Thymus (tissue), 11 donors: ENCODE results near the gene SERINC5. TPM values are rescaled to one million over a fixed set of nuclear protein-coding genes. Genes with fewer than 3 reads are reported as not detected.
"Not testable (repeated sequence)": the region's sequence is repeated elsewhere in the genome, so short reads cannot be mapped to it uniquely, and the experiment has no call there.

Experiments
- DNase-seq, 9 donors: peaks; one replicate each; pipeline ENCODE4 v3.0.0-alpha.2; 2013; ENCODE audit warnings: low spot score in 9 of 9, low read depth in 6 of 9, missing footprints in 1 of 9
- H3K27ac ChIP-seq, 2 donors: one replicate each; pipeline ENCODE4 v1.5.1; 2013; ENCODE audit warnings: control low read depth in 1 of 2, low read depth in 1 of 2, low read length in 1 of 2, mild to moderate bottlenecking in 1 of 2, moderate library complexity in 1 of 2
- H3K27me3 ChIP-seq, 2 donors: one replicate each; pipeline ENCODE4 v1.5.1; 2013; ENCODE audit warnings: low read length in 1 of 2; ENCODE audit not compliant: control insufficient read depth in 2 of 2, insufficient read depth in 1 of 2
- H3K36me3 ChIP-seq, 2 donors: one replicate each; pipeline ENCODE4 v1.5.1; 2013; ENCODE audit warnings: low read length in 1 of 2, mild to moderate bottlenecking in 1 of 2, moderate library complexity in 1 of 2; ENCODE audit not compliant: control insufficient read depth in 2 of 2, insufficient read depth in 2 of 2
- H3K4me1 ChIP-seq, 2 donors: one replicate each; pipeline ENCODE4 v1.5.1; 2013; ENCODE audit warnings: low read length in 2 of 2; ENCODE audit not compliant: control insufficient read depth in 2 of 2, insufficient read depth in 2 of 2
- H3K4me3 ChIP-seq, 2 donors: one replicate each; pipeline ENCODE4 v1.5.1; 2013; ENCODE audit warnings: low read length in 2 of 2, control low read depth in 1 of 2, mild to moderate bottlenecking in 1 of 2
- H3K9me3 ChIP-seq, 2 donors: one replicate each; pipeline ENCODE4 v1.5.1; 2013; ENCODE audit warnings: low read length in 1 of 2, mild to moderate bottlenecking in 1 of 2; ENCODE audit not compliant: control insufficient read depth in 2 of 2, insufficient read depth in 1 of 2
- WGBS: extraction: QIAGEN DNeasy Blood & Tissue Kit; methylation state at CpG from one replicate; pipeline ENCODE4 v1.1.7; 2013; 5-methylcytosine and 5-hydroxymethylcytosine counted together
- polyA plus RNA-seq: library from polyadenylated mRNA; stranded (reverse); fragments of 200-250 nt; gene quantifications from one replicate; pipeline ENCODE4 v1.2.3, GENCODE V29; 2013
- total RNA-seq: library from RNA; stranded (reverse); fragments of 120-200 nt; gene quantifications from one replicate; pipeline ENCODE4 v1.2.4, GENCODE V29; 2013
- donor health status: healthy.

SERINC5 gene
- total and polyA plus RNA-seq, 2 donors: 7.1 to 14.7 TPM

DNA sequence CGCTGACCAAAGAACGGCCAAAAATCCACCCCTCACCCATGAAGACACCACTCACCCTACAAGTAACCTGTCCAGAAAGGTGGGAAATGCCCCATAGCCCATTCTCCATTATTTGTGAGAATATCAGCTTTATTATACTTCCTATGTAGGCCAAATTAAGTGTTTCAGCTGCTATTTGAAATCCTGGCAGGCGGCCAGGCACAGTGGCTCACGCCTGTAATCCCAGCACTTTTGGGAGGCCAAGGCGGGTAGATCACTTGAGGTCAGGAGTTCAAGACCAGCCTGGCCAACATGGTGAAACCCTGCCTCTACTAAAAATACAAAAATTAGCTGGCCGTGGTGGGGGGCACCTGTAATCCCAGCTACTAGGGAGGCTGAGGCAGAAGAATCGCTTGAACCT, 54.1 kb downstream of the SERINC5 start:
- not testable (repeated sequence) for H3K9me3 ChIP-seq, DNase-seq, H3K4me3 ChIP-seq, H3K27ac ChIP-seq, H3K27me3 ChIP-seq
- Histone ChIP-seq H3K36me3 (peaks cover 15 to 49% of the 10 kb centered on the region in 2 donors), H3K4me1 (peaks cover 11 to 34% of the 10 kb centered on the region in 2 donors)
- WGBS: 85% methylated on average over 7 of the region's 7 CpGs

DNA sequence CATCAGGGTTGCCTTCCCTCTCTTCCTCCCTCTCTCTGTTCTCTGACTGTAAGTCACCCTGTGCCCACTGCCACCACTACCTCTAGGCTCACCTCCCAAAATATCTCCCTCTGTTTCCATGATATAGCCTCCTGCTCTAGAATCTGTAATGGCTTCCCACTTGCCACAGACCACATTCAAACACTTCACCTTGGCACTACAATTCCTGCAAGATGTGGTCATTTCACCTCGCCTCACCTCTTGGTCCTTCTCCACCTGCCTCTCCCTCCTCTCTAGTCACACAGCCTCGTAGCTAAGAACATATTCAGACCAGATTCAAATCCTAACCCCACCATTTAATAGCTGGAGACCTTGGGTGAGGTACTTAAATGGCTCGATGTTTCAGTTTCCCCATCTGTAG, 56.9 kb downstream of the SERINC5 start:
- no peaks in the 10 kb centered on the region for H3K9me3 ChIP-seq
- H3K36me3 ChIP-seq: peaks cover 15 to 54% of the 10 kb centered on the region in 2 donors
- 95% methylated on average over 3 of the region's 3 CpGs for WGBS
- no peak for DNase-seq
- no peaks in the 10 kb centered on the region for H3K27me3 ChIP-seq
- H3K27ac ChIP-seq: no peak overlapping the region
- no peak overlapping the region for H3K4me3 ChIP-seq
- peaks cover 7 to 26% of the 10 kb centered on the region in 2 donors for H3K4me1 ChIP-seq

DNA sequence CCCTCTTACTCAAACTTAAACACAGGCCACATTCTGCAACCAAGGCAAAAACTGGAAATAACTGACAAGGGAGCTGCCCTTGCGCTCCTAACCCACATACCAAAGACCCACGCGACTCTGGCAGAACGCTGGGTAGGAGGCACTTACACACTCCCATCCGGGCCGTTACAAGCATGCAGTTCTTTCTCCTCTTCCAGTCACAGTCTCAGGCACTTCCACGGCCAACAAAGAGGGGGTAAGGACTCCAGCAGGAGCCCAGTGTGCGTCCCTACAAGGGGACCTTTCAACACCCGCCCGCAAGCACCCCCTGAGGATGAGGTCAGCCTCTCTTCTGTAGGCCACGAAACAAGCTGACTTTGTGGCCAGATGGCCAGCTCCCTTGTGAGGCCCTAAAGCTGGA, 57.4 kb downstream of the SERINC5 start:
- Histone ChIP-seq H3K4me1 (peaks cover 11 to 28% of the 10 kb centered on the region in 2 donors), H3K27ac (no peak overlapping the region), H3K36me3 (peaks cover 15 to 50% of the 10 kb centered on the region in 2 donors), H3K4me3 (no peak overlapping the region), H3K9me3 (no peaks in the 10 kb centered on the region), H3K27me3 (no peaks in the 10 kb centered on the region)
- no peak for DNase-seq
- 93% methylated on average over 11 of the region's 11 CpGs for WGBS

DNA sequence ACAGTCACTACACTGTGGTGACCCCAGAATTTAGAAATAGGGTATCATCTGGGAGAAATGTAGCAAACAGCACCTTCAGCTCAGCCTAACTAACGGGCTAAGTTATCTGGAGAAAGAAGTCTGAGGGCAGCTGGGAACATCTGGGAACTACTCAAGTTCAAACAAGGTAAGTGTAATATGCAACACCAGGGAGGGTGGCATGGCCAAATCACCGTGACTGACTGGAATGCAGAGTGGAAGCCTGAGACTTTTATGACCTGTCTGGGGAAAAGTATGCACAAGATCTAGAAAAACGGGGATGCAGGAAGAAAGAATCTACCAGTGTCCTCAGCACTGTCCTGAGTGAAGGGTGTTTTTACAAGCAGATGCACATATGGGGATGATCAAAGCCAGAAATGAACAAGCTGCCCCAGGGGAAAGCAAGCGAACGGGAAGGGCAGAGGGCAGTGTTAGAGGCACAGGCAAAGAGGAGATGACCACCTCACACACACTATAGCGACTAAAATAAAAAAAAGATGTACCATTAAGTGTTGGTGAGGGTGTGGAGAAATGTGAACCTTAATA, 59.9 kb downstream of the SERINC5 start:
- Histone ChIP-seq H3K27ac (peak overlapping the region in 1 of 2 donors; percentile 52), H3K27me3 (no peaks in the 10 kb centered on the region), H3K36me3 (peaks cover 3 to 30% of the 10 kb centered on the region in 2 donors), H3K4me1 (peaks cover 32 to 53% of the 10 kb centered on the region in 2 donors), H3K9me3 (no peaks in the 10 kb centered on the region), H3K4me3 (no peak overlapping the region)
- 96% methylated on average over 6 of the region's 6 CpGs for WGBS
- no peak for DNase-seq

DNA sequence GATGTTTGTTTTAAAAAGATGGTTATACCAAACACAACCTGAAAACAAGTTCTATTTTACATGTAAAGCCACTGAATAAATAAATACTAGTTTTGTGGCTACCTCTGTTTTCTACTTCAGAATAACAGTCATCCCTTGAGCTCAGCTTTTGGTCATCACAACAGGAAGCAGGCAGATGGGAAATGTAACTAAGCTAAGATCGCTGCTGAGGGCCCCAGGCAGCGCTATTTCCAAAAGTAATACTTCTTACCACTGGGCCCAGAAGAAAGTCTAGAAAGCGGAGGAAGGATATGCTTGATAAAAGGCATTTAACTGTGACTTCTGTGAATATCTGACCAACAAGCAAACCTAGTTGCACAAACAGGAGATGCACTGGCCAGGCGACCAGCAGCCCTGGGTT, 61.4 kb downstream of the SERINC5 start:
- Histone ChIP-seq H3K36me3 (peaks cover 3 to 24% of the 10 kb centered on the region in 2 donors), H3K9me3 (no peaks in the 10 kb centered on the region), H3K27me3 (no peaks in the 10 kb centered on the region), H3K4me1 (peaks cover 38 to 67% of the 10 kb centered on the region in 2 donors), H3K4me3 (no peak overlapping the region), H3K27ac (peak overlapping the region in 1 of 2 donors; percentile 92)
- no peak for DNase-seq
- WGBS: 68% methylated on average over 4 of the region's 4 CpGs

DNA sequence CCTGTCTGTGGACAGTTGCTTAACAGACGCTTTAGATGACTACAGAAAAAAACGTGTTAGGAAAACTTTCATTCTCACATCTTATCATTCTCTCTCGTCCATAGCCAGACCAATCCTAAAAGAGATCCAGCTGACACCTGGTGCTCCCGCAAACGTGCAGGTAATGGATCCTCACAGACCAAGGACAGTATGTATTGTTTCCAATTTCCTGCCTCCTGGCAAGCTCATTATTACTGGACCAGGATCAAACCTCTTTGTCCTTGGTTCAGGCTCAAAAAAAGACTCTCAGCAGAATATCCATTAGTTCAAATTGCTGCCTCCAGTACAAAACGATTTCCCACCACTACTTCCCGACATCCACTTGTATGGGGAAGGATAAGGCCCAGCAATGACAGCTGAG, 62.4 kb downstream of the SERINC5 start:
- WGBS: 83% methylated on average over 7 of the region's 7 CpGs
- H3K27ac ChIP-seq: peak overlapping the region; percentile 80 to 92
- no peak overlapping the region for H3K4me3 ChIP-seq
- DNase-seq: no peak
- H3K9me3 ChIP-seq: no peaks in the 10 kb centered on the region
- no peaks in the 10 kb centered on the region for H3K27me3 ChIP-seq
- H3K4me1 ChIP-seq: peaks cover 42 to 73% of the 10 kb centered on the region in 2 donors
- H3K36me3 ChIP-seq: peaks cover 3 to 18% of the 10 kb centered on the region in 2 donors

DNA sequence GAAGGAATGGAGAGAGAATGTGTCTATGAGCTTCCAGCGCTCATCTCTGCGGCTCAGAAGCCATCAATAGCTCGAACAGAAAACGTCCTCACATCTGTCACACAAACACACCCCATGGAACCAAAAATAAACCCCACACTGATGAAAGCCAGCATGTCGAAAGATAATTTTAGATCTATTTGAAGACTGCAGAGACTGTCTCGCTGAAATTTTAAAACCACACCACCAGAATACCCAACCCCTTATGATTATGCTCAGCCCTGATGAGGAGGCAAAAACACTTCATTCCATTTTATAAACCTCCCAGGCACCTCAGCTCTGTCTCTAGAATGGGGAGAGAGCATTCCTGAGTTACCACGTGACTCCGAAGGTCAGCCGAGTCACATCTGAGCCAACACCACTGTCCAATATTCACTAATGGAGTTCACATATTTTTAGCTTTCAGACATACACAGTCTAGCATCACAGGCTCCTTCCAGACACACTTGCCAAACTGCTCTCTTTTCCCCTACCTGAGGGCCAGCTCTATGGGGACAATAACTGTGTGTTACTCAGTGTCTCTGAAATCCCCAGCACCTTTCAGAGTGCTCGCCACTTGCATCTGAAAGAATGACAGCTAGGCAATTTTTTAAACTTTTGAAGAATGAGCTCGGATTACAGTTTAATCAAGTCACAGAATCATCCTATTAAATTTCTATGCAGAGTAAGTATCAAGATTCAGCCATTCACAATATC, 63.2 kb downstream of the SERINC5 start:
- peak in 2 of 9 donors; percentile 53 to 82 for DNase-seq
- WGBS: 38% methylated on average over 11 of the region's 11 CpGs
- Histone ChIP-seq H3K4me3 (peak overlapping the region; percentile 0 to 12), H3K36me3 (peaks cover 1 to 14% of the 10 kb centered on the region in 2 donors), H3K4me1 (peaks cover 43 to 80% of the 10 kb centered on the region in 2 donors), H3K9me3 (no peaks in the 10 kb centered on the region), H3K27me3 (no peaks in the 10 kb centered on the region), H3K27ac (peak overlapping the region; percentile 90 to 92)

DNA sequence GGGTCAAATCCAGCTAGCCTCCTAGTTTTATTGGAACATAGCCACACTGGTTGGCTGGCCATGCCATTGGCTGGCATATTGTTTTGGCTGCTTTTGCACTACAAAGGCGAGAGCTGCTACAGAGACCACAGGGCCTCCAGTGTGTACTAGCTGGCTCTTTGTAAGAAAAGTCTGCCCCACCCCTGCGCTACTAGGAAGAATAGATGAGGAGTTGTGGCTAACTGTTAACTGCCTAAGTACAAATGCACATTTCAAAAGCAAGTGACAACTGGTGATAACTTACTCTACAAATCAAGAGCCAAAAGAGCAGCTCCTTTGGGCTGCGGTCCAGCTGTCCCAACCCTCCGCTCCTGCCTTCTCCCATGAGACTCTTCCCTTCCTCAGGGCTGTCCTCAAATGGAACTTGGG, 63.9 kb downstream of the SERINC5 start:
- peaks cover 0 to 10% of the 10 kb centered on the region in 2 donors for H3K36me3 ChIP-seq
- no peaks in the 10 kb centered on the region for H3K27me3 ChIP-seq
- peak overlapping the region; percentile 1 to 12 for H3K4me3 ChIP-seq
- peak in 2 of 9 donors; percentile 61 to 86 for DNase-seq
- peaks cover 46 to 86% of the 10 kb centered on the region in 2 donors for H3K4me1 ChIP-seq
- 21% methylated on average over 4 of the region's 4 CpGs for WGBS
- H3K9me3 ChIP-seq: no peaks in the 10 kb centered on the region
- H3K27ac ChIP-seq: peak overlapping the region; percentile 90 to 92

DNA sequence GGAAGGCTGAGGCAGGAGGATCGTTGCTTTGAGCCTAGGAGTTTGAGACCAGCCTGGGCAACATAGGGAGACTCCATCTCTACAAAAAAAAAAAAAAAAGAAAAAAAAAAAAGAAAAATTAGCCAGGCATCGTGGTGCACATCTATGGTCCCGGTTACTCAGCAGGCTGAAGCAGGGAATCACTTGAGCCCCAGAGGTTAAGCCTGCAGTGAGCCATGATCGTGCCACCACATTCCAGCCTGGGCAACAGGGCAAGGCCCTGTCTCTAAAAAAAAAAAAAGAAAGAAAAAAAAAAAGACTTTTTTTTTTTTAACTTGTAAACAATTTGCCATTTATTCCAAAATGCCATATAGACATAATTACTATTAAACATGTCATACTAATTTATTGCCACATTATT, 64.5 kb downstream of the SERINC5 start:
- Histone ChIP-seq H3K27me3 (no peaks in the 10 kb centered on the region), H3K27ac (peak overlapping the region; percentile 90 to 92), H3K4me1 (peaks cover 50 to 92% of the 10 kb centered on the region in 2 donors), H3K36me3 (peaks cover 0 to 10% of the 10 kb centered on the region in 2 donors), H3K4me3 (no peak overlapping the region), H3K9me3 (no peaks in the 10 kb centered on the region)
- no peak for DNase-seq
- WGBS: 73% methylated on average over 4 of the region's 4 CpGs
